PC-3 (cell line): ENCODE results near the gene ASB12. TPM values are rescaled to one million over a fixed set of nuclear protein-coding genes. Genes with fewer than 3 reads are reported as not detected.
A peak's percentile ranks its signal among the peaks of the same experiment; 100 is the strongest.

Source experiments
- ATAC-seq: fragments of 200-7000 bp; cut with Tn5 transposase; 2 replicates; pipeline ENCODE4 v1.9.1; 2020; ENCODE audit warnings: mild to moderate bottlenecking, moderate library complexity
- BruUV-seq: library from RNA; stranded (reverse); fragments of 400-500 nt; replicated peaks from 2 replicates; lab custom pipeline; 2021; lab: Mats Ljungman, UMichigan
- CTCF ChIA-PET: fragments of 300-600 bp; sonication (Branson Sonifier 250); formaldehyde crosslinking; loops from one replicate; lab custom pipeline; 2022; ENCODE audit warnings: antibody characterized with exemption; lab: Charles Lee
- POLR2A ChIA-PET: fragments of 300-600 bp; sonication (Branson Sonifier 250); formaldehyde crosslinking; loops from one replicate; lab custom pipeline; 2022; ENCODE audit warnings: antibody characterized with exemption; ENCODE audit not compliant: unreplicated experiment; lab: Charles Lee
- DNase-seq: peaks from one replicate; pipeline ENCODE4 v3.0.0-alpha.2; 2015
- H2AFZ ChIP-seq: fragments of 300-600 bp; sonication (generic); 2 replicates; pipeline ENCODE4 v1.6.0; 2016; ENCODE audit warnings: antibody characterized with exemption, low read length
- H3F3A ChIP-seq: fragments of 300-600 bp; sonication (generic); one replicate; pipeline ENCODE4 v1.6.0; 2017; ENCODE audit warnings: antibody characterized with exemption, low read length, control low read depth, mild to moderate bottlenecking; ENCODE audit not compliant: unreplicated experiment
- H3K27ac ChIP-seq: fragments of 300-600 bp; sonication (generic); 2 replicates; pipeline ENCODE4 v1.5.1; 2016; ENCODE audit warnings: mild to moderate bottlenecking, low read length
- H3K27me3 ChIP-seq: fragments of 300-600 bp; sonication (generic); 2 replicates; pipeline ENCODE4 v1.6.1; 2016; ENCODE audit warnings: low read length, mixed read lengths
- H3K36me3 ChIP-seq: fragments of 300-600 bp; sonication (generic); 2 replicates; pipeline ENCODE4 v1.6.1; 2016; ENCODE audit warnings: low read depth, mixed run types, low read length, mixed read lengths
- H3K4me1 ChIP-seq: fragments of 300-600 bp; sonication (generic); 2 replicates; pipeline ENCODE4 v1.5.1; 2016; ENCODE audit warnings: low read length; ENCODE audit not compliant: insufficient read depth
- H3K4me2 ChIP-seq: fragments of 300-600 bp; sonication (generic); 2 replicates; pipeline ENCODE4 v1.6.0; 2016; ENCODE audit warnings: low read length
- H3K4me3 ChIP-seq: fragments of 300-600 bp; sonication (generic); 2 replicates; pipeline ENCODE4 v1.5.1; 2016; ENCODE audit warnings: mild to moderate bottlenecking, low read length, mixed read lengths
- H3K79me2 ChIP-seq: fragments of 300-600 bp; sonication (generic); 2 replicates; pipeline ENCODE4 v1.6.1; 2017; ENCODE audit warnings: low read length, mixed read lengths
- H3K9ac ChIP-seq: fragments of 300-600 bp; sonication (generic); 2 replicates; pipeline ENCODE4 v1.6.0; 2016; ENCODE audit warnings: mild to moderate bottlenecking, low read length
- H3K9me2 ChIP-seq: fragments of 300-600 bp; sonication (generic); replicated peaks from 2 replicates; pipeline ENCODE4 v1.6.1; 2016; ENCODE audit warnings: mixed run types, low read length, mixed read lengths
- H3K9me3 ChIP-seq: fragments of 300-600 bp; sonication (generic); 2 replicates; pipeline ENCODE4 v1.6.1; 2016; ENCODE audit warnings: low read length, mixed read lengths
- H4K20me1 ChIP-seq: fragments of 300-600 bp; sonication (generic); 2 replicates; pipeline ENCODE4 v1.6.1; 2016; ENCODE audit warnings: low read length, mixed read lengths
- EZH2 ChIP-seq: fragments of 300-600 bp; sonication (generic); IDR thresholded peaks from one replicate; pipeline ENCODE4 v1.6.1; 2017; ENCODE audit warnings: antibody characterized with exemption, mild to moderate bottlenecking, low read length; ENCODE audit not compliant: unreplicated experiment
- EZH2phosphoT487 ChIP-seq: fragments of 300-600 bp; sonication (generic); IDR thresholded peaks from 2 replicates; pipeline ENCODE4 v1.6.1; 2018; ENCODE audit warnings: mild to moderate bottlenecking, antibody characterized with exemption, low read length, borderline replicate concordance
- intact Hi-C: fragments of 100-400 bp; cut with micrococcal nuclease; formaldehyde crosslinking; loops from 2 replicates; pipeline ENCODE4 v1.9.0; 2023
- total RNA-seq: library from RNA; depleted of rRNA; stranded (reverse); fragments of >200 nt; gene quantifications from 2 replicates; pipeline ENCODE4 v1.2.3, GENCODE V29; 2014
- TF ChIP-seq, protein P1 (sequence below): fragments of 300-600 bp; sonication (generic); conservative IDR thresholded peaks from 2 replicates; pipeline ENCODE4 v1.5.1; 2017; ENCODE audit warnings: antibody characterized with exemption, low read depth, mild to moderate bottlenecking, low read length

Gene ASB12
- total RNA-seq, 1 experiment from 2014 or later: not detected

DNA sequence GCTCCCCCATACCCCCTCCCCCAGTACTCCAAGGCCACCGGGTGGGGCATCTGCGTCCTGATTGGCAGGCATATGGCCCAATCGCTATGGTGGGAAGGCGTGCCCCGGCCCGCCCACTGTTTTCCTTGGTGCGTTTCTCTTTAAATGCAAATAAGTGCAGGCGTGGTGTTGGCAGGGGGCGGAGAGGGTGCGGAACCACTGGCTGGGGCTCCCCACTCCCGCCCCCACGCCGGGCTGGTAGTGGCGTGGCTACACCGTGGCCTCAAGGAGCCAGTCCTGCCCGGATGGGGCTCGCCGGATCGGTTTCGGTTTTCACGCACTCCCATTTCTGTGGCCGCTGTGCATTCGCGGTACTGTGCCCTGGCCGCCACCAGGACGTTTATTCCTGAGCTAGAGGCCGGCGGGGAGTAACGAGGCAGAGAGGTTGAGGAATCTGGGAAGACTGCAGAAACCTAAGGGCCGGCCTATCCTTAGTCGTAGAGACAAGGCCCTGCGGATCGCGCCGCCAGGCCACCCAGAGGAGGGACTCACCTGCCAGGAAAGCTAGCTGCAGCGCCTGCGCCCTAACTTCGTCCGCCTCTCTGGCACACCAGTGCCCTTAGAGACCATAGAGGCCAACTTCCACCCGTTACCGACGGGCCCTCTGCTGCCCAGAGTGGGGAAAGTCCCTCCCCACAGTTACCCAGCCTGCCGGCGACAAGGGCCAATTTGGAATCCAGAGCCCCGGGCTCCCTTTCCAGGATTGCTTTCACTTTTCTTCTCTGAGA is 24.5 kb downstream of the ASB12 start:
- H3K27ac ChIP-seq: peak overlapping the region; percentile 88
- peaks cover 17% of the 10 kb centered on the region for H3K4me1 ChIP-seq
- ATAC-seq: peak; percentile 89
- no peaks in the 10 kb centered on the region for H3F3A ChIP-seq
- intact Hi-C loops: loop anchor here (2.0 to 5.0 kb wide), 2 partner anchors 186 to 451 kb away; a partner anchor contains a TSS
- peaks cover 20% of the 10 kb centered on the region for H3K79me2 ChIP-seq
- TSS peak; percentile 93 for BruUV-seq
- H3K9me2 ChIP-seq: no peaks in the 10 kb centered on the region
- H3K36me3 ChIP-seq: no peaks in the 10 kb centered on the region
- peak overlapping the region; percentile 98 for H2AFZ ChIP-seq
- TF ChIP-seq, protein P1, sequence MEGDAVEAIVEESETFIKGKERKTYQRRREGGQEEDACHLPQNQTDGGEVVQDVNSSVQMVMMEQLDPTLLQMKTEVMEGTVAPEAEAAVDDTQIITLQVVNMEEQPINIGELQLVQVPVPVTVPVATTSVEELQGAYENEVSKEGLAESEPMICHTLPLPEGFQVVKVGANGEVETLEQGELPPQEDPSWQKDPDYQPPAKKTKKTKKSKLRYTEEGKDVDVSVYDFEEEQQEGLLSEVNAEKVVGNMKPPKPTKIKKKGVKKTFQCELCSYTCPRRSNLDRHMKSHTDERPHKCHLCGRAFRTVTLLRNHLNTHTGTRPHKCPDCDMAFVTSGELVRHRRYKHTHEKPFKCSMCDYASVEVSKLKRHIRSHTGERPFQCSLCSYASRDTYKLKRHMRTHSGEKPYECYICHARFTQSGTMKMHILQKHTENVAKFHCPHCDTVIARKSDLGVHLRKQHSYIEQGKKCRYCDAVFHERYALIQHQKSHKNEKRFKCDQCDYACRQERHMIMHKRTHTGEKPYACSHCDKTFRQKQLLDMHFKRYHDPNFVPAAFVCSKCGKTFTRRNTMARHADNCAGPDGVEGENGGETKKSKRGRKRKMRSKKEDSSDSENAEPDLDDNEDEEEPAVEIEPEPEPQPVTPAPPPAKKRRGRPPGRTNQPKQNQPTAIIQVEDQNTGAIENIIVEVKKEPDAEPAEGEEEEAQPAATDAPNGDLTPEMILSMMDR: peak; percentile 18; the same call in 1 of the 2 replicates
- TF ChIP-seq EZH2phosphoT487: no peak
- no peaks in the 10 kb centered on the region for H3K27me3 ChIP-seq
- H4K20me1 ChIP-seq: no peaks in the 10 kb centered on the region
- POLR2A ChIA-PET: interaction anchor here (0.6 kb wide), 1 partner anchor 189 kb away, joined by 3 read pairs; no protein-coding TSS in a partner anchor
- H3K9ac ChIP-seq: peak overlapping the region; percentile 86
- CTCF ChIA-PET: interaction anchor here (0.6 kb wide), 1 partner anchor 829 kb away, joined by 3 read pairs; the partner anchor contains the start of gene ZC3H12B
- peak overlapping the region; percentile 88 for H3K4me3 ChIP-seq
- DNase-seq: peak; percentile 92
- H3K4me2 ChIP-seq: peak overlapping the region; percentile 95
- no peaks in the 10 kb centered on the region for H3K9me3 ChIP-seq

DNA sequence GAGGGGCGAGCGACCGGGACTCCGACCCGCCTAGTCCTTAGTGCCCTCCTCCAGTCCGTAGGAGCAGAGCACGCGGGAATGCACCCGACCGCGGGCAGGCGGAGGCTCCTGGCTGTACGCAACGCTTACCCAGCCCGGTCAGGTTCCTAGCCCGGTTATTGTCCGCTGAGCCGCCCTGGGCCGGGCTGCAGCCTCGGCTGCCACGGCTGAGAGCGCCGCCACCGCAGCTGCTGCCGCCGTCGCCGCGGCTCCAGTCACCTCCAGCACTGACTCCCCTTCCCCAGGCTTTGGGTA is 25.0 kb downstream of the ASB12 start, which contains the start of gene AMER1:
Gene AMER1 (minus strand): TSS at position 268 of the 294 bp plus-strand sequence. CDS start 12,422 bp downstream, outside the sequence.
- peaks cover 20% of the 10 kb centered on the region for H3K79me2 ChIP-seq
- peak within 1 kb of the TSS; percentile 88 for H3K27ac ChIP-seq
- TF ChIP-seq EZH2phosphoT487: no peak
- no peak for TF ChIP-seq EZH2
- TF ChIP-seq, protein P1: no peak
- H3K9me2 ChIP-seq: no peaks in the 10 kb centered on the region
- peaks cover 17% of the 10 kb centered on the region for H3K4me1 ChIP-seq
- peak within 1 kb of the TSS; percentile 98 for H2AFZ ChIP-seq
- ChIA-PET POLR2A (interaction anchor here (0.6 kb wide), 1 partner anchor 189 kb away, joined by 3 read pairs; no protein-coding TSS in a partner anchor), CTCF (no interaction called here)
- H3K4me3 ChIP-seq: peak within 1 kb of the TSS; percentile 88
- intact Hi-C loops: loop anchor here (2.0 to 5.0 kb wide), 2 partner anchors 187 to 451 kb away; a partner anchor contains a TSS
- peak within 1 kb of the TSS; percentile 95 for H3K4me2 ChIP-seq
- ATAC-seq (peak; percentile 55), DNase-seq (no peak)
- no peaks in the 10 kb centered on the region for H3K27me3 ChIP-seq
- BruUV-seq: no TSS peak
- H3K9ac ChIP-seq: peak within 1 kb of the TSS; percentile 86
- H3K9me3 ChIP-seq: no peaks in the 10 kb centered on the region
- no peaks in the 10 kb centered on the region for H3K36me3 ChIP-seq
- H4K20me1 ChIP-seq: no peaks in the 10 kb centered on the region
- no peaks in the 10 kb centered on the region for H3F3A ChIP-seq
